Kidney (tissue), 14 donors: ENCODE measurements around the gene NXPH1. TPM values are rescaled to one million over a fixed set of nuclear protein-coding genes. Genes with fewer than 3 reads are reported as not detected.

Experiments
- DNase-seq, 5 donors: peaks; one replicate each; pipeline ENCODE4 v3.0.0-alpha.2; 2013 to 2020
- FAIRE-seq: peaks from 2 replicates; lab custom pipeline; 2012; peaks lifted over from hg19 to GRCh38; lab: Jason Lieb, UNC
- H3K27ac ChIP-seq, 2 donors: one replicate each; pipeline ENCODE4 v1.7.0; 2013; ENCODE audit warnings: low read depth in 2 of 2, low read length in 2 of 2, inconsistent platforms in 1 of 2
- H3K27me3 ChIP-seq: one replicate; pipeline ENCODE4 v1.7.1; 2013; ENCODE audit warnings: low read length, inconsistent platforms; ENCODE audit not compliant: control insufficient read depth, insufficient read depth
- H3K36me3 ChIP-seq, 3 donors: one replicate each; pipeline versions ENCODE4 v1.7.0 to v1.7.1; 2013; ENCODE audit warnings: low read length in 3 of 3, control low read depth in 1 of 3, inconsistent platforms in 1 of 3; ENCODE audit not compliant: insufficient read depth in 3 of 3, control insufficient read depth in 2 of 3
- H3K4me1 ChIP-seq, 3 donors: one replicate each; pipeline versions ENCODE4 v1.7.0 to v1.7.1; 2013; ENCODE audit warnings: low read length in 3 of 3, inconsistent platforms in 1 of 3, low read depth in 1 of 3; ENCODE audit not compliant: control insufficient read depth in 2 of 3, insufficient read depth in 2 of 3
- H3K4me3 ChIP-seq, 3 donors: one replicate each; pipeline versions ENCODE4 v1.7.0 to v1.8.1; 2013; ENCODE audit warnings: low read length in 3 of 3, control low read depth in 1 of 3, inconsistent platforms in 1 of 3
- H3K9ac ChIP-seq, 3 donors: one replicate each; pipeline versions ENCODE4 v1.7.0 to v1.7.1; 2013; ENCODE audit warnings: low read length in 3 of 3, control low read depth in 1 of 3, inconsistent platforms in 1 of 3
- H3K9me3 ChIP-seq, 3 donors: one replicate each; pipeline versions ENCODE4 v1.7.0 to v1.7.1; 2013; ENCODE audit warnings: low read length in 3 of 3, control low read depth in 1 of 3, inconsistent platforms in 1 of 3; ENCODE audit not compliant: control insufficient read depth in 2 of 3, insufficient read depth in 1 of 3
- CTCF ChIP-seq: IDR thresholded peaks from 3 replicates; pipeline ENCODE4 v1.5.1; 2012; ENCODE audit warnings: mild to moderate bottlenecking, moderate library complexity, borderline replicate concordance; ENCODE audit not compliant: insufficient read depth; ENCODE audit errors: extremely low read depth
- intact Hi-C: fragments of 100-400 bp; cut with DNase I; formaldehyde crosslinking; loops from one replicate; pipeline ENCODE4 v1.11.1; 2022
- polyA plus RNA-seq: library from polyadenylated mRNA; stranded (reverse); fragments of 350-450 nt; fragmentation: Illumina TruSeq; extraction: RNeasy Lipid Tissue Mini Kit (QIAGEN cat#74804); gene quantifications from one replicate; pipeline ENCODE4 v1.2.3, GENCODE V29; 2014; ENCODE audit warnings: low read depth, low replicate concordance; ENCODE audit not compliant: insufficient read depth
- total RNA-seq: library from RNA; stranded (reverse); fragmentation: NEBNext Ultra II Directional; extraction: Animal tissue kit (Norgen Biotek cat#: 25700); gene quantifications from one replicate; pipeline ENCODE4 v1.2.1, GENCODE V29; 2021
- donor health status: control.
- donor health status: control.
- donor health status: control.
- donor health status: control.
- donor health status: control.
- donor health status: DM: yes; HTN: yes; CAD: no.
- donor health status: Normal renal cell carcinoma (clear cell type).

NXPH1 gene
- total and polyA plus RNA-seq, 2 donors from 2014 or later: not detected

GRCh38 chr7:8531991-8532515, 98.6 kb downstream of the NXPH1 start:
- no peak for DNase-seq
- no peak overlapping the region for H3K4me3 ChIP-seq
- H3K36me3 ChIP-seq: no peaks in the 10 kb centered on the region
- no peaks in the 10 kb centered on the region for H3K27me3 ChIP-seq
- H3K4me1 ChIP-seq: no peaks in the 10 kb centered on the region
- intact Hi-C loops: no loop called here
- TF ChIP-seq CTCF: no peak
- FAIRE-seq: no peak
- H3K27ac ChIP-seq: no peak overlapping the region
- no peak overlapping the region for H3K9ac ChIP-seq
- no peaks in the 10 kb centered on the region for H3K9me3 ChIP-seq

- Histone ChIP-seq H3K4me1 (no peaks in the 10 kb centered on the region), H3K9me3 (no peaks in the 10 kb centered on the region), H3K36me3 (no peaks in the 10 kb centered on the region), H3K4me3 (no peak overlapping the region), H3K27me3 (no peaks in the 10 kb centered on the region), H3K9ac (no peak overlapping the region), H3K27ac (no peak overlapping the region)
- intact Hi-C loops: no loop called here
- TF ChIP-seq CTCF: no peak
- FAIRE-seq (no peak), DNase-seq (no peak)
Measured at GRCh38 chr7:8536431-8536830, 103.0 kb downstream of the NXPH1 start.

- H3K9ac ChIP-seq: no peak overlapping the region
- no peaks in the 10 kb centered on the region for H3K9me3 ChIP-seq
- no peak for DNase-seq
- no peak for FAIRE-seq
- intact Hi-C loops: no loop called here
- H3K27me3 ChIP-seq: no peaks in the 10 kb centered on the region
- H3K27ac ChIP-seq: no peak overlapping the region
- no peaks in the 10 kb centered on the region for H3K4me1 ChIP-seq
- no peaks in the 10 kb centered on the region for H3K36me3 ChIP-seq
- no peak overlapping the region for H3K4me3 ChIP-seq
- no peak for TF ChIP-seq CTCF
Measured at GRCh38 chr7:8549046-8549445, 115.6 kb downstream of the NXPH1 start.

DNA sequence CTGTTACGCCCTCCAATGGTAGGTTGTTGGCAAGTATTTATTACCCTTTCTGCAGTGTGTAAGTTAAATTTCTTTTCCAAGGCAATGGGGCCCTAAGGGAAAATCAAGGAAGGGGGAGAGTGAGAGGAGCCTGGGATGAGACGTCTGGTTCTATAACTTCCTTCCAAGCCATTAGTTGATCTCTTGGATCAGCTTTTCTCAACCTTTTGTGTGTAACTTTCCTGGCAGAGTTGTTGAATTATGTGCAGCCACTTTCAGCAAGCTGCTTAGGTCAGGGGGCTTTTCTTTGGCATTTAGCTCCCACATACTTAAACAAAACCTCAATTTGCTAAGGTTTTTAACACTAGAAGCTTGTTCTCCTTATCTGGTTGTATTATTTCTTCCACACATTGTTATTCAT, 127.1 kb downstream of the NXPH1 start:
- no peak overlapping the region for H3K27ac ChIP-seq
- FAIRE-seq (no peak), DNase-seq (peak in 1 of 5 donors; percentile 11)

More for the DNA sequence above, 127.1 kb downstream of the NXPH1 start:
- H3K9me3 ChIP-seq: no peaks in the 10 kb centered on the region
- no peak for TF ChIP-seq CTCF
- no peaks in the 10 kb centered on the region for H3K36me3 ChIP-seq
- no peak overlapping the region for H3K4me3 ChIP-seq
- intact Hi-C loops: no loop called here
- H3K9ac ChIP-seq: no peak overlapping the region
- H3K27me3 ChIP-seq: no peaks in the 10 kb centered on the region
- H3K4me1 ChIP-seq: no peaks in the 10 kb centered on the region
